Stimulated activated naive CD8-positive, alpha-beta T cell treated with anti-CD3 and anti-CD28 coated beads, Interleukin-15, Interleukin-2, amounts not matched to agents 100 ng/mL and 50 ng/mL, for 24 hours (primary cell): ENCODE data around the gene CTSA.
"Not testable (repeated sequence)": the region's sequence is repeated elsewhere in the genome, so short reads cannot be mapped to it uniquely, and the experiment has no call there.

ENCODE experiments used
- H3K27ac Mint-ChIP-seq: one replicate; pipeline ENCODE4 v1.8.0; 2021; ENCODE audit warnings: mild to moderate bottlenecking, mixed read lengths
- H3K27me3 Mint-ChIP-seq: one replicate; pipeline ENCODE4 v1.8.0; 2021; ENCODE audit warnings: mixed read lengths
- H3K36me3 Mint-ChIP-seq: one replicate; pipeline ENCODE4 v1.8.0; 2021; ENCODE audit warnings: low read depth, mixed read lengths
- H3K4me1 Mint-ChIP-seq: one replicate; pipeline ENCODE4 v1.8.0; 2021; ENCODE audit warnings: low read depth, mixed read lengths
- H3K4me3 Mint-ChIP-seq: one replicate; pipeline ENCODE4 v1.8.0; 2021; ENCODE audit warnings: mild to moderate bottlenecking, mixed read lengths
- H3K9me3 Mint-ChIP-seq: one replicate; pipeline ENCODE4 v1.8.0; 2021; ENCODE audit warnings: mixed read lengths

CTSA gene

GRCh38 chr20:45898285-45898684, 7.2 kb downstream of the CTSA start:
- no peaks in the 10 kb centered on the region for H3K27me3 Mint-ChIP-seq
- no peaks in the 10 kb centered on the region for H3K9me3 Mint-ChIP-seq
- peaks cover 22% of the 10 kb centered on the region for H3K36me3 Mint-ChIP-seq
- no peak overlapping the region for H3K4me3 Mint-ChIP-seq
- no peak overlapping the region for H3K27ac Mint-ChIP-seq
- H3K4me1 Mint-ChIP-seq: peaks cover 11% of the 10 kb centered on the region

GRCh38 chr20:45899046-45899835, 8.1 kb downstream of the CTSA start:
- Mint-ChIP-seq H3K27ac (no peak overlapping the region), H3K27me3 (no peaks in the 10 kb centered on the region), H3K9me3 (no peaks in the 10 kb centered on the region), H3K4me1 (peaks cover 4% of the 10 kb centered on the region), H3K4me3 (no peak overlapping the region), H3K36me3 (peaks cover 15% of the 10 kb centered on the region)

- not testable (repeated sequence) for H3K4me1 Mint-ChIP-seq, H3K27ac Mint-ChIP-seq, H3K27me3 Mint-ChIP-seq, H3K4me3 Mint-ChIP-seq, H3K9me3 Mint-ChIP-seq
- peaks cover 14% of the 10 kb centered on the region for H3K36me3 Mint-ChIP-seq
Observed at GRCh38 chr20:45901332-45901731, 10.2 kb downstream of the CTSA start.

GRCh38 chr20:45902199-45902701, 11.1 kb downstream of the CTSA start:
- no peak overlapping the region for H3K4me3 Mint-ChIP-seq
- H3K4me1 Mint-ChIP-seq: no peaks in the 10 kb centered on the region
- H3K9me3 Mint-ChIP-seq: no peaks in the 10 kb centered on the region
- H3K36me3 Mint-ChIP-seq: peaks cover 9% of the 10 kb centered on the region
- no peaks in the 10 kb centered on the region for H3K27me3 Mint-ChIP-seq
- no peak overlapping the region for H3K27ac Mint-ChIP-seq

- Mint-ChIP-seq H3K4me3 (no peak overlapping the region), H3K27me3 (no peaks in the 10 kb centered on the region), H3K36me3 (no peaks in the 10 kb centered on the region), H3K27ac (no peak overlapping the region), H3K4me1 (peaks cover 2% of the 10 kb centered on the region), H3K9me3 (no peaks in the 10 kb centered on the region)
Observed at GRCh38 chr20:45904583-45905504, 13.7 kb downstream of the CTSA start.

- Mint-ChIP-seq H3K27ac (no peak overlapping the region), H3K4me3 (no peak overlapping the region), H3K36me3 (no peaks in the 10 kb centered on the region), H3K4me1 (peaks cover 10% of the 10 kb centered on the region), H3K27me3 (no peaks in the 10 kb centered on the region), H3K9me3 (no peaks in the 10 kb centered on the region)
Observed at GRCh38 chr20:45905505-45906079, 14.5 kb downstream of the CTSA start.

GRCh38 chr20:45907219-45907948, 16.2 kb downstream of the CTSA start:
- H3K27ac Mint-ChIP-seq: no peak overlapping the region

GRCh38 chr20:45908084-45908483, 16.9 kb downstream of the CTSA start:
- Mint-ChIP-seq H3K36me3 (no peaks in the 10 kb centered on the region), H3K27me3 (no peaks in the 10 kb centered on the region), H3K4me1 (peaks cover 29% of the 10 kb centered on the region), H3K27ac (no peak overlapping the region), H3K4me3 (no peak overlapping the region), H3K9me3 (no peaks in the 10 kb centered on the region)

More at GRCh38 chr20:45907219-45907948, 16.2 kb downstream of the CTSA start:
- Mint-ChIP-seq H3K36me3 (no peaks in the 10 kb centered on the region), H3K4me1 (peaks cover 25% of the 10 kb centered on the region), H3K4me3 (no peak overlapping the region), H3K27me3 (no peaks in the 10 kb centered on the region), H3K9me3 (no peaks in the 10 kb centered on the region)

GRCh38 chr20:45909336-45909808, 18.2 kb downstream of the CTSA start:
- Mint-ChIP-seq H3K27ac (no peak overlapping the region), H3K36me3 (no peaks in the 10 kb centered on the region), H3K4me3 (no peak overlapping the region), H3K9me3 (no peaks in the 10 kb centered on the region), H3K27me3 (peaks cover 4% of the 10 kb centered on the region), H3K4me1 (peaks cover 30% of the 10 kb centered on the region)

- Mint-ChIP-seq H3K36me3 (no peaks in the 10 kb centered on the region), H3K9me3 (no peaks in the 10 kb centered on the region), H3K4me1 (peaks cover 30% of the 10 kb centered on the region), H3K27me3 (peaks cover 7% of the 10 kb centered on the region), H3K27ac (peak overlapping the region; percentile 64), H3K4me3 (peak overlapping the region; percentile 84)
Observed at GRCh38 chr20:45909817-45910669, 18.9 kb downstream of the CTSA start.

GRCh38 chr20:45910670-45911485, 19.7 kb downstream of the CTSA start:
- H3K27ac Mint-ChIP-seq: peak overlapping the region; percentile 81
- H3K36me3 Mint-ChIP-seq: no peaks in the 10 kb centered on the region

GRCh38 chr20:45911486-45912343, 20.6 kb downstream of the CTSA start, which contains the start of gene PLTP:
PLTP (minus strand) TSS chr20:45912155; CDS start chr20:45911452, 703 bp downstream.
- H3K4me3 Mint-ChIP-seq: peak within 1 kb of the TSS; percentile 84
- peaks cover 13% of the 10 kb centered on the region for H3K27me3 Mint-ChIP-seq
- H3K9me3 Mint-ChIP-seq: no peaks in the 10 kb centered on the region
- peaks cover 30% of the 10 kb centered on the region for H3K4me1 Mint-ChIP-seq
- H3K36me3 Mint-ChIP-seq: no peaks in the 10 kb centered on the region
- peak within 1 kb of the TSS; percentile 81 for H3K27ac Mint-ChIP-seq

More at GRCh38 chr20:45910670-45911485, 19.7 kb downstream of the CTSA start:
- H3K4me1 Mint-ChIP-seq: peaks cover 30% of the 10 kb centered on the region
- H3K27me3 Mint-ChIP-seq: peaks cover 8% of the 10 kb centered on the region
- peak overlapping the region; percentile 84 for H3K4me3 Mint-ChIP-seq
- H3K9me3 Mint-ChIP-seq: no peaks in the 10 kb centered on the region
